ENCODE measurements around the gene CSNK1E.

- TF ChIP-seq CTCF (IDR thresholded peaks at IDR 0.05) (no peak), EP300 (IDR thresholded peaks at IDR 0.05) (no peak)
These were observed 20.9 kb downstream of the CSNK1E start for GRCh38 chr22:38296372-38296771.
